ENCODE data around the gene METAP1D. TPM values are rescaled to one million over a fixed set of nuclear protein-coding genes. Genes with fewer than 3 reads are reported as not detected.
"Not testable (repeated sequence)": the region's sequence is repeated elsewhere in the genome, so short reads cannot be mapped to it uniquely, and the experiment has no call there.

Gene METAP1D
- total RNA-seq, 1 experiment from 2014 or later: 10.4 TPM

- ChIA-PET CTCF (no interaction called here), POLR2A (no interaction called here)
- H3K4me1 Mint-ChIP-seq (ENCODE audit: low read depth, unreplicated experiment): no peaks in the 10 kb centered on the region
- intact Hi-C loops (cut with micrococcal nuclease; ENCODE audit: unreplicated experiment): no loop called here
- Histone ChIP-seq H3K4me3 (ENCODE audit: low read depth, low read length) (no peak overlapping the region), H3K36me3 (ENCODE audit: control insufficient read depth, insufficient read depth, low read length) (no peaks in the 10 kb centered on the region), H3K4me1 (0 out of 2 replicates have a peak, but pooled peaks cover 6% of the 10 kb centered on the region), H3K27me3 (replicated peaks; ENCODE audit: control insufficient read depth, insufficient read depth, low read length) (no peaks in the 10 kb centered on the region), H3K9me3 (no peaks in the 10 kb centered on the region)
- H3K4me3 Mint-ChIP-seq (ENCODE audit: unreplicated experiment): no peak overlapping the region
- no peaks in the 10 kb centered on the region for H3K36me3 Mint-ChIP-seq (ENCODE audit: insufficient read depth, unreplicated experiment)
- TF ChIP-seq CTCF (IDR thresholded peaks at IDR 0.05; ENCODE audit: insufficient read depth in 1 of 2, low read depth in 1 of 2, low read length in 1 of 2, severe bottlenecking in 1 of 2, unreplicated experiment in 1 of 2): no peak
- BruUV-seq (replicated peaks): no TSS peak
- no peaks in the 10 kb centered on the region for H3K27me3 Mint-ChIP-seq (ENCODE audit: insufficient read depth, unreplicated experiment)
- no peaks in the 10 kb centered on the region for H3K9me3 Mint-ChIP-seq (ENCODE audit: unreplicated experiment)
- DNase-seq: no peak
- H3K27ac Mint-ChIP-seq (ENCODE audit: unreplicated experiment): no peak overlapping the region
Measured at GRCh38 chr2:172056293-172056692, 56.5 kb downstream of the METAP1D start.

DNA sequence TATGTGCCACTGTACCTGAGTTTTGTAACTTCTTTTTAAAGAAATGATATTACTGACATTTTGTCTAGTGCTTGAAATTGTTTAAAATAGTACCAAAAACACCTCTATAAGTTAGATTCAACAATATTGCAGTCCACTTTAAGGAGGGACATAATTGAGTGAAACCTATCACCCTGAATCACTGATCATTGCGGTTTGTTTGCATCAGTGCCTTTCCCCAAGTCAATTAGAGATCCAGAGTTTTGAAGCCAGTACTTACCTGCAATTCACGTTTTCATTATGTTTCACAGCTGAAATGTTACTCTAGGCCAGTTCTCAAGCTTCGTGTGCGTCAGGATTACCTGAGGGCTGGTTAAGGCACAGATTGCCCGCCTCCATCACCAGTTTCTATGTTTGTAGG, 58.9 kb downstream of the METAP1D start:
- Mint-ChIP-seq H3K36me3 (ENCODE audit: insufficient read depth, unreplicated experiment) (no peaks in the 10 kb centered on the region), H3K27ac (ENCODE audit: unreplicated experiment) (no peak overlapping the region), H3K27me3 (ENCODE audit: insufficient read depth, unreplicated experiment) (no peaks in the 10 kb centered on the region), H3K4me1 (ENCODE audit: low read depth, unreplicated experiment) (no peaks in the 10 kb centered on the region), H3K9me3 (ENCODE audit: unreplicated experiment) (no peaks in the 10 kb centered on the region), H3K4me3 (ENCODE audit: unreplicated experiment) (no peak overlapping the region)
- no peaks in the 10 kb centered on the region for H3K27me3 ChIP-seq (replicated peaks; ENCODE audit: control insufficient read depth, insufficient read depth, low read length)
- H3K36me3 ChIP-seq (ENCODE audit: control insufficient read depth, insufficient read depth, low read length): no peaks in the 10 kb centered on the region
- no peak for DNase-seq
- no peak for TF ChIP-seq CTCF (IDR thresholded peaks at IDR 0.05; ENCODE audit: insufficient read depth in 1 of 2, low read depth in 1 of 2, low read length in 1 of 2, severe bottlenecking in 1 of 2, unreplicated experiment in 1 of 2)
- ChIA-PET CTCF (interaction anchor here (0.6 kb wide), 1 partner anchor 46 kb away, joined by 3 read pairs; no protein-coding TSS in a partner anchor), POLR2A (no interaction called here)
- BruUV-seq (replicated peaks): no TSS peak
- no peaks in the 10 kb centered on the region for H3K4me1 ChIP-seq
- intact Hi-C loops (cut with micrococcal nuclease; ENCODE audit: unreplicated experiment): no loop called here
- no peaks in the 10 kb centered on the region for H3K9me3 ChIP-seq
- H3K4me3 ChIP-seq (ENCODE audit: low read depth, low read length): no peak overlapping the region

- H3K27ac Mint-ChIP-seq (ENCODE audit: unreplicated experiment); POLR2A ChIA-PET: not testable (repeated sequence)
- CTCF ChIA-PET: interaction anchor here (0.7 kb wide), 1 partner anchor 31 kb away, joined by 4 read pairs; no protein-coding TSS in a partner anchor
Measured at GRCh38 chr2:172060118-172060517, 60.4 kb downstream of the METAP1D start.

More at GRCh38 chr2:172060118-172060517, 60.4 kb downstream of the METAP1D start:
- H3K4me3 Mint-ChIP-seq (ENCODE audit: unreplicated experiment); BruUV-seq (replicated peaks); H3K27me3 Mint-ChIP-seq (ENCODE audit: insufficient read depth, unreplicated experiment); intact Hi-C loops (cut with micrococcal nuclease; ENCODE audit: unreplicated experiment); H3K9me3 ChIP-seq; DNase-seq; H3K4me1 Mint-ChIP-seq (ENCODE audit: low read depth, unreplicated experiment); H3K36me3 ChIP-seq (ENCODE audit: control insufficient read depth, insufficient read depth, low read length); H3K9me3 Mint-ChIP-seq (ENCODE audit: unreplicated experiment); H3K4me1 ChIP-seq; H3K27me3 ChIP-seq (replicated peaks; ENCODE audit: control insufficient read depth, insufficient read depth, low read length); H3K4me3 ChIP-seq (ENCODE audit: low read depth, low read length); H3K36me3 Mint-ChIP-seq (ENCODE audit: insufficient read depth, unreplicated experiment): not testable (repeated sequence)
